Endothelial cell of umbilical vein (primary cell): Measurements from ENCODE around the gene CFAP68. TPM values are rescaled to one million over a fixed set of nuclear protein-coding genes. Genes with fewer than 3 reads are reported as not detected.

Experiments used
- BruUV-seq: library from RNA; stranded (reverse); fragments of 400-500 nt; replicated peaks from 2 replicates; lab custom pipeline; 2021; lab: Mats Ljungman, UMichigan
- CTCF ChIA-PET: fragments of 300-600, 350-600 bp; sonication (Branson Sonifier 250); formaldehyde crosslinking; loops from one replicate; lab custom pipeline; 2021; ENCODE audit warnings: antibody characterized with exemption, inconsistent platforms; lab: Charles Lee
- POLR2A ChIA-PET: fragments of 300-600, 350-600 bp; sonication (Branson Sonifier 250); formaldehyde crosslinking; loops from one replicate; lab custom pipeline; 2021; ENCODE audit warnings: antibody characterized with exemption, inconsistent platforms; lab: Charles Lee
- DNase-seq: peaks from one replicate; pipeline ENCODE4 v3.0.0-alpha.2; 2011; ENCODE audit warnings: low read depth, low spot score
- FAIRE-seq: peaks from 2 replicates; lab custom pipeline; 2011; peaks lifted over from hg19 to GRCh38; lab: Jason Lieb, UNC
- H2AFZ ChIP-seq: 2 replicates; pipeline ENCODE4 v1.6.0; 2012; ENCODE audit warnings: low read depth, low read length, control low read depth, inconsistent platforms
- H3K27ac ChIP-seq: 2 replicates; pipeline ENCODE4 v1.5.1; 2011; ENCODE audit warnings: low read depth, mild to moderate bottlenecking, control low read depth, low read length, moderate library complexity; ENCODE audit not compliant: insufficient read depth
- H3K27me3 ChIP-seq, 2 experiments: 2 replicates each; pipeline versions ENCODE4 v1.6.0 to v1.6.1; 2011; ENCODE audit warnings: low read length in 2 of 2, mixed read lengths in 1 of 2; ENCODE audit not compliant: control insufficient read depth in 2 of 2, insufficient read depth in 2 of 2
- H3K36me3 ChIP-seq, 2 experiments: 2 replicates in 1 of 2; 3 replicates in 1 of 2; pipeline ENCODE4 v1.5.1; 2011; ENCODE audit warnings: low read length in 2 of 2, mild to moderate bottlenecking in 1 of 2, moderate library complexity in 1 of 2; ENCODE audit not compliant: control insufficient read depth in 2 of 2, insufficient read depth in 2 of 2; ENCODE audit errors: extremely low read depth in 1 of 2
- H3K4me1 ChIP-seq: 3 replicates; pipeline ENCODE4 v1.5.1; 2011; ENCODE audit warnings: mild to moderate bottlenecking, low read length; ENCODE audit not compliant: control insufficient read depth, insufficient read depth; ENCODE audit errors: extremely low read depth
- H3K4me2 ChIP-seq: 2 replicates; pipeline ENCODE4 v1.6.1; 2011; ENCODE audit warnings: low read length, control low read depth, mixed read lengths; ENCODE audit not compliant: insufficient read depth
- H3K4me3 ChIP-seq, 3 experiments: fragments of 200-600 bp in 1 of 3; sonication (generic), shearing (Covaris generic) in 1 of 3; replicated peaks in 1 of 3; 2 replicates each; pipeline ENCODE4 v1.5.1; 2011 to 2016; ENCODE audit warnings: control low read depth in 3 of 3, low read length in 3 of 3, mild to moderate bottlenecking in 2 of 3, inconsistent platforms in 1 of 3, low read depth in 1 of 3, moderate library complexity in 1 of 3; ENCODE audit not compliant: insufficient read depth in 1 of 3
- H3K79me2 ChIP-seq: 2 replicates; pipeline ENCODE4 v1.6.0; 2012; ENCODE audit warnings: low read length, inconsistent platforms; ENCODE audit not compliant: control insufficient read depth, insufficient read depth
- H3K9ac ChIP-seq: replicated peaks from 2 replicates; pipeline ENCODE3; 2011; ENCODE audit warnings: low read length, control low read depth; ENCODE audit not compliant: insufficient read depth; ENCODE audit errors: extremely low read depth
- H3K9me1 ChIP-seq: replicated peaks from 3 replicates; pipeline ENCODE4 v1.6.0; 2011; ENCODE audit warnings: mild to moderate bottlenecking, low read length; ENCODE audit not compliant: control insufficient read depth, insufficient read depth; ENCODE audit errors: extremely low read depth
- H3K9me3 ChIP-seq: replicated peaks from 2 replicates; pipeline ENCODE4 v1.5.1; 2012; ENCODE audit warnings: low read length, inconsistent platforms; ENCODE audit not compliant: control insufficient read depth, insufficient read depth
- H4K20me1 ChIP-seq: replicated peaks from 2 replicates; pipeline ENCODE3; 2011; ENCODE audit warnings: mild to moderate bottlenecking, low read length; ENCODE audit not compliant: control insufficient read depth, insufficient read depth; ENCODE audit errors: extremely low read depth
- EZH2 ChIP-seq: IDR thresholded peaks from 2 replicates; pipeline ENCODE4 v1.6.1; 2012; ENCODE audit warnings: borderline replicate concordance, low read depth, mild to moderate bottlenecking, moderate library complexity, low read length, inconsistent platforms; ENCODE audit not compliant: severe bottlenecking
- FOS ChIP-seq: IDR thresholded peaks from 2 replicates; pipeline ENCODE4 v1.6.1; 2011; ENCODE audit warnings: mild to moderate bottlenecking, low read length, moderate library complexity, borderline replicate concordance; ENCODE audit not compliant: insufficient read depth
- GATA2 ChIP-seq: IDR thresholded peaks from 2 replicates; pipeline ENCODE4 v1.7.0; 2011; ENCODE audit warnings: low read depth, mild to moderate bottlenecking, moderate library complexity, mixed read lengths, low read length; ENCODE audit not compliant: insufficient read length, insufficient read depth
- JUN ChIP-seq: IDR thresholded peaks from 2 replicates; pipeline ENCODE4 v1.6.1; 2011; ENCODE audit warnings: borderline replicate concordance, low read depth; ENCODE audit not compliant: insufficient read length, insufficient read depth
- MYC ChIP-seq: IDR thresholded peaks from one replicate; pipeline ENCODE4 v1.6.1; 2011; ENCODE audit warnings: mild to moderate bottlenecking, low read depth, low read length
- POLR2A ChIP-seq: IDR thresholded peaks from 2 replicates; pipeline ENCODE4 v1.6.1; 2012; ENCODE audit warnings: low read depth, mild to moderate bottlenecking, control low read depth, low read length
- POLR2AphosphoS5 ChIP-seq: IDR thresholded peaks from 2 replicates; pipeline ENCODE4 v1.6.1; 2012; ENCODE audit warnings: low read depth, mild to moderate bottlenecking, control low read depth, low read length, moderate library complexity; ENCODE audit not compliant: insufficient read depth
- dilution Hi-C: fragments of 300-500 bp; cut with MboI; formaldehyde crosslinking; loops from one replicate; pipeline ENCODE4 v1.15.0; 2019; ENCODE audit warnings: low sequenced_read_pairs; ENCODE audit not compliant: extremely low pct_ligation_motif_present
- intact Hi-C: fragments of 100-400 bp; cut with micrococcal nuclease; formaldehyde crosslinking; loops from one replicate; pipeline ENCODE4 v1.10.0; 2022
- polyA plus RNA-seq, 4 experiments: library from polyadenylated mRNA; depleted of rRNA in 3 of 4; stranded (reverse) in 3 of 4; unstranded in 1 of 4; fragments of >200 nt; gene quantifications; 2 replicates each; pipeline versions ENCODE4 v1.2.1 to v1.2.3, GENCODE V29; 2011 to 2012; ENCODE audit warnings: missing spikeins in 1 of 4
- total RNA-seq: library from RNA; stranded (reverse); gene quantifications from 2 replicates; pipeline ENCODE4 v1.2.3, GENCODE V29; 2021
- TF ChIP-seq, protein P1 (sequence below), 2 donors: IDR thresholded peaks; 1 replicate in 1 of 2; 2 replicates in 1 of 2; pipeline ENCODE4 v1.5.1; 2011; ENCODE audit warnings: low read length in 2 of 2, mild to moderate bottlenecking in 2 of 2, moderate library complexity in 2 of 2, control low read depth in 1 of 2, inconsistent platforms in 1 of 2, low read depth in 1 of 2; ENCODE audit not compliant: insufficient read depth in 1 of 2; ENCODE audit errors: extremely low read depth in 1 of 2
- TF ChIP-seq, protein P2 (sequence below): IDR thresholded peaks from 2 replicates; pipeline ENCODE4 v1.6.1; 2011; ENCODE audit not compliant: insufficient read depth, insufficient read length

Gene CFAP68
- total and polyA plus RNA-seq, 2 donors (not counting 3 experiments of a cell fraction or from before 2014, with no cell fraction given) = 7.4 to 10.6 TPM

DNA sequence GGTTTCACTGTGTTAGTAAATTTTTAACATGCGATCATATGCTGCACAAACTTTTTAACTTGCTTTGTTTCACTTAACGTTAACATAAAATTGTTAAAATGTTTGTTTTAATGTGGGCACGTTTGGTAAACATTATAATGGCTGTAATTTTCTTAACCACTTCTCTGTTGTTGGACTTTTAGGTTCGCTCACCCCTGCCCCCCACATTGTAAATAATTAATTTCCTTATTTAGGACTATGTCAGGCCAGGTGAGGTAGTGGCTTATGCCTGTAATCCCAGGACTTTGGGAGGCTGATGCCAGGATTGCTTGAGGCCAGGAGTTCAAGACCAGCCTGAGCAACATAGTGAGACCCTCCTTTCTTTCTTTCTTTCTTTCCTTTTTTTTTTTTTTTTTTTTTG is 51.1 kb downstream of the CFAP68 start:
- H3K27ac ChIP-seq = no peak overlapping the region
- DNase-seq = no peak
- TF ChIP-seq, protein P1, sequence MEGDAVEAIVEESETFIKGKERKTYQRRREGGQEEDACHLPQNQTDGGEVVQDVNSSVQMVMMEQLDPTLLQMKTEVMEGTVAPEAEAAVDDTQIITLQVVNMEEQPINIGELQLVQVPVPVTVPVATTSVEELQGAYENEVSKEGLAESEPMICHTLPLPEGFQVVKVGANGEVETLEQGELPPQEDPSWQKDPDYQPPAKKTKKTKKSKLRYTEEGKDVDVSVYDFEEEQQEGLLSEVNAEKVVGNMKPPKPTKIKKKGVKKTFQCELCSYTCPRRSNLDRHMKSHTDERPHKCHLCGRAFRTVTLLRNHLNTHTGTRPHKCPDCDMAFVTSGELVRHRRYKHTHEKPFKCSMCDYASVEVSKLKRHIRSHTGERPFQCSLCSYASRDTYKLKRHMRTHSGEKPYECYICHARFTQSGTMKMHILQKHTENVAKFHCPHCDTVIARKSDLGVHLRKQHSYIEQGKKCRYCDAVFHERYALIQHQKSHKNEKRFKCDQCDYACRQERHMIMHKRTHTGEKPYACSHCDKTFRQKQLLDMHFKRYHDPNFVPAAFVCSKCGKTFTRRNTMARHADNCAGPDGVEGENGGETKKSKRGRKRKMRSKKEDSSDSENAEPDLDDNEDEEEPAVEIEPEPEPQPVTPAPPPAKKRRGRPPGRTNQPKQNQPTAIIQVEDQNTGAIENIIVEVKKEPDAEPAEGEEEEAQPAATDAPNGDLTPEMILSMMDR (IDR thresholded peaks at IDR 0.05; ENCODE audit: extremely low read depth in 1 of 2, insufficient read depth in 1 of 2, low read depth in 1 of 2, low read length in 2 of 2) = no peak
- no peak for TF ChIP-seq POLR2AphosphoS5
- no peak for TF ChIP-seq EZH2
- no peak for TF ChIP-seq GATA2
- TF ChIP-seq JUN = no peak
- TF ChIP-seq FOS = no peak
- TF ChIP-seq MYC = no peak
- TF ChIP-seq POLR2A = no peak
- TF ChIP-seq, protein P2, sequence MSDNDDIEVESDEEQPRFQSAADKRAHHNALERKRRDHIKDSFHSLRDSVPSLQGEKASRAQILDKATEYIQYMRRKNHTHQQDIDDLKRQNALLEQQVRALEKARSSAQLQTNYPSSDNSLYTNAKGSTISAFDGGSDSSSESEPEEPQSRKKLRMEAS = no peak
- no peak overlapping the region for H3K4me3 ChIP-seq
- no peaks in the 10 kb centered on the region for H4K20me1 ChIP-seq
- H3K9ac ChIP-seq = no peak overlapping the region
- no peak overlapping the region for H3K4me2 ChIP-seq
- ChIA-PET CTCF (interaction anchor here (1.0 to 8.7 kb wide), 5 partner anchors 20 to 93 kb away, joined by 3 to 407 read pairs (median 9); partner anchors contain the start of gene ALG9), POLR2A (no interaction called here)
- dilution Hi-C loops = no loop called here
- no peak overlapping the region for H2AFZ ChIP-seq
- no peak for FAIRE-seq
- intact Hi-C loops = loop anchor here (2.0 kb wide), 1 partner anchor 144 kb away; the partner anchor contains the start of genes NKAPD1 and PIH1D2
- no peaks in the 10 kb centered on the region for H3K9me1 ChIP-seq
- no peaks in the 10 kb centered on the region for H3K36me3 ChIP-seq
- peaks cover 11% of the 10 kb centered on the region for H3K4me1 ChIP-seq
- H3K27me3 ChIP-seq = no peaks in the 10 kb centered on the region
- H3K79me2 ChIP-seq = no peaks in the 10 kb centered on the region
- no peaks in the 10 kb centered on the region for H3K9me3 ChIP-seq
- no TSS peak for BruUV-seq
